Karpas-422 (cell line): ENCODE results near the gene PROZ. TPM values are rescaled to one million over a fixed set of nuclear protein-coding genes. Genes with fewer than 3 reads are reported as not detected.

Source experiments
- DNase-seq: peaks from one replicate; pipeline ENCODE4 v3.0.0-alpha.2; 2015
- H2AFZ ChIP-seq: fragments of 200-600 bp; sonication (generic); 2 replicates; pipeline ENCODE4 v1.6.1; 2014; ENCODE audit warnings: antibody characterized with exemption, low read length, mixed read lengths
- H3K27ac ChIP-seq: fragments of 200-600 bp; sonication (generic); 2 replicates; pipeline ENCODE4 v1.5.1; 2014; ENCODE audit warnings: mild to moderate bottlenecking, low read length, moderate library complexity
- H3K27me3 ChIP-seq: fragments of 200-600 bp; sonication (generic); 2 replicates; pipeline ENCODE4 v1.6.1; 2014; ENCODE audit warnings: low read length, mixed read lengths
- H3K36me3 ChIP-seq: fragments of 200-600 bp; sonication (generic); 2 replicates; pipeline ENCODE4 v1.6.1; 2014; ENCODE audit warnings: low read length, mixed read lengths; ENCODE audit not compliant: insufficient read depth
- H3K4me1 ChIP-seq: fragments of 200-600 bp; sonication (generic); 2 replicates; pipeline ENCODE4 v1.6.1; 2014; ENCODE audit warnings: mild to moderate bottlenecking, low read length, mixed read lengths
- H3K4me2 ChIP-seq: fragments of 200-600 bp; sonication (generic); 2 replicates; pipeline ENCODE4 v1.6.1; 2014; ENCODE audit warnings: low read length, low read depth, mild to moderate bottlenecking; ENCODE audit not compliant: poor library complexity, severe bottlenecking
- H3K4me3 ChIP-seq: fragments of 200-600 bp; sonication (generic); 2 replicates; pipeline ENCODE4 v1.5.1; 2014; ENCODE audit warnings: mild to moderate bottlenecking, antibody characterized with exemption, low read length, mixed read lengths
- H3K79me2 ChIP-seq: fragments of 200-600 bp; sonication (generic); 2 replicates; pipeline ENCODE4 v1.6.1; 2014; ENCODE audit warnings: mild to moderate bottlenecking, low read length, mixed read lengths
- H3K9ac ChIP-seq: fragments of 200-600 bp; sonication (generic); 2 replicates; pipeline ENCODE4 v1.6.0; 2014; ENCODE audit warnings: low read length
- H3K9me2 ChIP-seq: fragments of 200-600 bp; sonication (generic), shearing (Covaris generic); replicated peaks from 2 replicates; pipeline ENCODE4 v1.6.0; 2014; ENCODE audit warnings: mild to moderate bottlenecking, low read length, moderate library complexity; ENCODE audit not compliant: insufficient read depth
- H3K9me3 ChIP-seq: fragments of 300-700, 200-600 bp; sonication (generic); 2 replicates; pipeline ENCODE4 v1.6.1; 2014; ENCODE audit warnings: low read length, mixed read lengths
- H4K20me1 ChIP-seq: fragments of 200-600 bp; sonication (generic); 2 replicates; pipeline ENCODE4 v1.6.1; 2014; ENCODE audit warnings: mild to moderate bottlenecking, antibody characterized with exemption, low read length, low read depth; ENCODE audit not compliant: insufficient read depth
- total RNA-seq: library from RNA; depleted of rRNA; stranded (reverse); fragments of >200 nt; shearing (Covaris generic); gene quantifications from 2 replicates; pipeline ENCODE4 v1.2.3, GENCODE V29; 2014; ENCODE audit warnings: low replicate concordance

The PROZ gene
- total RNA-seq, 1 experiment from 2014 or later: not detected

DNA sequence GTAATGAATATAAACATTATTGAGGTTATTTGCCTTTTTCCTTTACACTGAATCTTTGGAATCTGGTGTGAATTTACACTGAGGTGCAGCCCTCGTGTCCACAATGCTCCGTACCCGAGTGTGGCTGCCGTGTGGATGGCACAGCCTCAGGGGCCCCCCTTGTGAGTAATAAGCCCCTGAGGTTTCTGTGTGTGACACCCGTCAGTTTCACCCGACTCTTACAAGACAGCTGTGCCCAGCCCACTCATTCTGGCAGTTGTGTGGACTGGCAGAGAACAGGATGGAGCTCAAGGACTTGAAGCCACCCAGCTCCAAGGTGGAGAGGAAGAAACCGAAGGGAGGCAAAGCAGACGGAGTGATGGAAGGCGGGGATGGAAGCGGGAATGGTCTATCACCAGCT, 7.8 kb downstream of the PROZ start:
- no peaks in the 10 kb centered on the region for H3K9me2 ChIP-seq
- peaks cover 8% of the 10 kb centered on the region for H3K4me1 ChIP-seq
- no peaks in the 10 kb centered on the region for H4K20me1 ChIP-seq
- no peak for DNase-seq
- H3K9ac ChIP-seq: no peak overlapping the region
- no peak overlapping the region for H3K4me2 ChIP-seq
- H3K27ac ChIP-seq: no peak overlapping the region
- no peaks in the 10 kb centered on the region for H3K27me3 ChIP-seq
- H3K79me2 ChIP-seq: no peaks in the 10 kb centered on the region
- H3K9me3 ChIP-seq: no peaks in the 10 kb centered on the region
- peaks cover 17% of the 10 kb centered on the region for H3K36me3 ChIP-seq
- no peak overlapping the region for H2AFZ ChIP-seq
- H3K4me3 ChIP-seq: no peak overlapping the region

DNA sequence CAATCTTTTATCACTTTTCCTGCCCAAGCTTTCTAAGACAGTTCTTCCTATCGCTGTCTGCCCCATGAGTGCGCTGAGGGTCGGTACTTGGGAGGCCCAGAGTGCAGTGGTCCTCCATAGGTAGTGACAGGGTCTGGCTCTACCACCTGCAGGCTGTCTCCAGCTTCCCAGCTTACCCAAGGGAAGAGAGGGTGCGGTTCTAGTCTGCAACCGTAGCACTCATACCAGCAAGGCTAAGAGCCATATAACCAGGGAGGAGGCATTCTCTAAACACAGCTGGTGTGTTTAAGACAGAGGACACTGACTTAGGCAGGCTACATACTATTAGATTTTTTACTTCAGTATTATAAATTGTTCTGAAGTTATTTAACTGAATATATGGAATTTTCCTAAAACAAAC, 8.2 kb downstream of the PROZ start:
- peaks cover 8% of the 10 kb centered on the region for H3K4me1 ChIP-seq
- no peak overlapping the region for H3K4me3 ChIP-seq
- H3K27me3 ChIP-seq: no peaks in the 10 kb centered on the region
- H4K20me1 ChIP-seq: no peaks in the 10 kb centered on the region
- peaks cover 17% of the 10 kb centered on the region for H3K36me3 ChIP-seq
- no peak overlapping the region for H3K9ac ChIP-seq
- no peaks in the 10 kb centered on the region for H3K79me2 ChIP-seq
- H3K9me2 ChIP-seq: no peaks in the 10 kb centered on the region
- DNase-seq: no peak
- no peak overlapping the region for H2AFZ ChIP-seq
- no peaks in the 10 kb centered on the region for H3K9me3 ChIP-seq
- no peak overlapping the region for H3K4me2 ChIP-seq
- H3K27ac ChIP-seq: no peak overlapping the region

DNA sequence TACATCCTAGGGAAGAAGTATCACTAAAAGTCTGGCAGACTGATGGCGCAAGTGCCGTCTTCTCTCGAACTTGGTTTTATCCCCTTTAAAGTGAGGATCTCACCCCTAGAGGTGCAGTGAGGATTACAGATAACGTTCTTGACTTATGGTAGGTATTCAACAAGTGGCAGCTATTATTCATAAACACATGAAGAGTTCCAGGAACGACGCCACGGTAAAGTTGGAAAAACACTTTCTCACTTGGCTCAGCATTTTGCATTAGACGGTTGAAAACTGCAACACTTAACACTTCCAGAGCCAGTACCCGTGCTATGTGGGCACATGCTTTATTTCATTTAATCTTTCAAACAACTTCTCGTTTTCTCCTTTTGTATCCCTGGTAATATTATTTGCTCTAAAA, 8.7 kb downstream of the PROZ start:
- Histone ChIP-seq H3K4me3 (no peak overlapping the region), H3K9ac (no peak overlapping the region), H4K20me1 (no peaks in the 10 kb centered on the region), H3K36me3 (peaks cover 17% of the 10 kb centered on the region), H3K79me2 (no peaks in the 10 kb centered on the region), H3K9me2 (no peaks in the 10 kb centered on the region), H3K4me1 (peaks cover 8% of the 10 kb centered on the region), H3K27me3 (no peaks in the 10 kb centered on the region), H3K4me2 (no peak overlapping the region), H2AFZ (no peak overlapping the region), H3K9me3 (no peaks in the 10 kb centered on the region), H3K27ac (no peak overlapping the region)
- no peak for DNase-seq

DNA sequence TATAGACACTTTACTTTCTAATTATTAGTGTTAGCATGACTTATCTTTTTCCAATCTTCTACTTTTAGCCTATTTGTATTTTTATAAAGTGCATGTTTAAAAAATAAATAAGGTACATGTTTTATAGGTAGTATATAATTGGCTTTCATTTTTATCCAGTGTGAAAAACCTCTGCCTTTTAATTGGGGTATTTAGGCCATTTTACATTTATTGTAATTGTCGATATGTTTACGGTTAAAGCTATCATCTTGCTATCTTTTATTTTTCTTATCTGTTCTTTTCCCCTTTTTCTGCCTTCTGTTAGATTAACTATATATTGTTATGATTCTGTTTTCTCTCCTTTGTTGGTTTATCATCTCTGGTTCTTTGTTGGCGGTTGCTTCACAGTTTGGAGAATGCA, 9.1 kb downstream of the PROZ start:
- Histone ChIP-seq H3K36me3 (peaks cover 17% of the 10 kb centered on the region), H3K4me2 (no peak overlapping the region), H3K9me2 (no peaks in the 10 kb centered on the region), H3K27ac (no peak overlapping the region), H3K4me3 (no peak overlapping the region), H3K9ac (no peak overlapping the region), H3K4me1 (peaks cover 8% of the 10 kb centered on the region), H3K9me3 (no peaks in the 10 kb centered on the region), H3K27me3 (no peaks in the 10 kb centered on the region), H2AFZ (no peak overlapping the region), H4K20me1 (no peaks in the 10 kb centered on the region), H3K79me2 (no peaks in the 10 kb centered on the region)
- no peak for DNase-seq

DNA sequence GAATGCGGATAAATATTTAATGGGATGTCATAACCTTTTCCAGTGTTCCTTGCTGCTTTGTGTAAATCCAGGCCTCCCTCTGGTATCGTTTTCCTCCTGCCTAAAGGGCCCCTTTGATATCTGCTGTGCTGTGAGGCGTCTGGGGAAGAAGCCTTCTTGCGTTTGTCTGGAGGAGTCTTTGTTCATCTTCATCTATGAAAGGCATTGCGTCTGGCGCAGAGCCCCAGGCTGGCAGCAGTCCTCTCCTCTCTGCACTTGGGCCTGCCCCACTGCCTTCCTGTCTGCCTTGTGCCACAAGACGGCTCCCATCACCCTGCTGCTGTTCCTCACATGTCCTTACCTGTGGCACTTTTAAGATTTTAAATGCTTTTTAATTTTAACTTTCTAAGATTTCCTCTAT, 9.8 kb downstream of the PROZ start:
- H4K20me1 ChIP-seq: no peaks in the 10 kb centered on the region
- no peaks in the 10 kb centered on the region for H3K27me3 ChIP-seq
- no peak overlapping the region for H2AFZ ChIP-seq
- H3K9ac ChIP-seq: no peak overlapping the region
- no peaks in the 10 kb centered on the region for H3K9me2 ChIP-seq
- H3K27ac ChIP-seq: no peak overlapping the region
- peaks cover 17% of the 10 kb centered on the region for H3K36me3 ChIP-seq
- no peaks in the 10 kb centered on the region for H3K9me3 ChIP-seq
- no peak overlapping the region for H3K4me3 ChIP-seq
- H3K4me2 ChIP-seq: no peak overlapping the region
- H3K79me2 ChIP-seq: no peaks in the 10 kb centered on the region
- peaks cover 2% of the 10 kb centered on the region for H3K4me1 ChIP-seq
- DNase-seq: no peak

DNA sequence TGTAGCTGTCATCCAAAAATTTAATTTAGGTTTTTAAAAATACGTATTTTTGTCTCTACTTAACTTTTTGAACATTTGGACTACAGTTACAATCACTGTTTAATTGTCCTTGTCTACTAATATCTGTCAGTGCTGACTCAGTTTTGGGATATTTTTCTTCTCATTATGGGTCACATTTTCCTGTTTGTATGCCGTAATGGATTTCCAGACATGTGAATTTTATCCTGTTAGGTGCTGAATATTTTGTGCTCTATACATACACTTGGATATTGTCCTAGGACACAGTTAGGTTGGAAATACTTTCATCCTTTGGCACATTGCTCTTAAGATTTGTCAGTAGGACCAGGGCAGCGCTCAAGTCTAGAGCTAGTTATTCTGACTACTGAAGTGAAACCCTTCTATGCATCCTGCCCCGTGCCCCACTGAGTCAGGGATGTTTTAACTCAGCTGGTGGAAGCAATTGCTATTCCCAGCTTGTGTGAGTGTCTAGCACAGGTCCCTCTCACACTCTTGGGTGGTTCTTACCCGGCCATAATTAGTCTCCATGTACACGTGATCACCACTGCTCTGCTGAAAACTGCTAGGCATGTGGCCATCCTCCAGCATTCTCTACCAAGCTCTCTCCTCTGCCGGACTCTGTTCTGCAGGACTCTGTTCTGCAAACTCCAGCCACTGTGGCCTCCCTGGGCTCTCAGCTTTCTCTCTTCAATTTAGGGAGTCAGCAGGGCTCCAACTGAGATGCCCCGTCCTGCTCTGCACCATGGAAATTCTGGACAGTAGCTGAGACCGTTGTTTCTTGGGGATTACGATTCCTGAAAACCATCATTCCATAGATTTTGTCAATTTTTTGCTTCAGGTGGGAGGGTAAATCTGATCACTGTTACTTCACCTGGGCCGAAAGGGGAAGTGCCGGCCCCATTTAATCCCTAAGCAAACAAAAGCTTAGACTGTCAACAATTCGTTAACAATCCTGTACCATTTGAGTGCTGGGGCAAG, 11.1 kb downstream of the PROZ start:
- Histone ChIP-seq H3K4me2 (no peak overlapping the region), H3K4me1 (no peaks in the 10 kb centered on the region), H3K36me3 (peaks cover 17% of the 10 kb centered on the region), H4K20me1 (no peaks in the 10 kb centered on the region), H3K27ac (no peak overlapping the region), H3K27me3 (no peaks in the 10 kb centered on the region), H3K79me2 (no peaks in the 10 kb centered on the region), H3K4me3 (no peak overlapping the region), H3K9me3 (no peaks in the 10 kb centered on the region), H2AFZ (no peak overlapping the region), H3K9me2 (no peaks in the 10 kb centered on the region), H3K9ac (no peak overlapping the region)
- DNase-seq: no peak

DNA sequence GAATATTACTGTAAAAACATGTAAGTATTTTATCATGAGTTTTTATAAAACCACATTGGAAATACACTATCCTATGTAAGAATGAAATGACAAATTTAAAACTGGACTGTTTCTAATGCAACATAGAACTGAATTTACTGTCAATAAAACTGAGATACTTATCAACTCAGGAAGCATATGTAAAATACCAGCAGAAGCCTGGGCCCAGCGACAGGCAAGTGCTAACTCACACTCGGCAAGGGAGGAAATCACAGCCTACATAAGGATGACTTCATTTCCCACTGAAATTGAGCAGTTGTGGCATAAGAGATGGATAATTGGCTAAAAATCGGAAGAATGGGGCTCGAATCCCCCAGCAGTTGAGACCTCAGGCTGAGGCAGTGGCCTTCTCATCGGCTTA, 12.1 kb downstream of the PROZ start:
- Histone ChIP-seq H3K4me2 (no peak overlapping the region), H3K36me3 (peaks cover 21% of the 10 kb centered on the region), H3K27ac (no peak overlapping the region), H3K9me2 (no peaks in the 10 kb centered on the region), H4K20me1 (no peaks in the 10 kb centered on the region), H3K4me3 (no peak overlapping the region), H2AFZ (no peak overlapping the region), H3K27me3 (no peaks in the 10 kb centered on the region), H3K9me3 (no peaks in the 10 kb centered on the region), H3K9ac (no peak overlapping the region), H3K4me1 (no peaks in the 10 kb centered on the region), H3K79me2 (no peaks in the 10 kb centered on the region)
- DNase-seq: no peak

DNA sequence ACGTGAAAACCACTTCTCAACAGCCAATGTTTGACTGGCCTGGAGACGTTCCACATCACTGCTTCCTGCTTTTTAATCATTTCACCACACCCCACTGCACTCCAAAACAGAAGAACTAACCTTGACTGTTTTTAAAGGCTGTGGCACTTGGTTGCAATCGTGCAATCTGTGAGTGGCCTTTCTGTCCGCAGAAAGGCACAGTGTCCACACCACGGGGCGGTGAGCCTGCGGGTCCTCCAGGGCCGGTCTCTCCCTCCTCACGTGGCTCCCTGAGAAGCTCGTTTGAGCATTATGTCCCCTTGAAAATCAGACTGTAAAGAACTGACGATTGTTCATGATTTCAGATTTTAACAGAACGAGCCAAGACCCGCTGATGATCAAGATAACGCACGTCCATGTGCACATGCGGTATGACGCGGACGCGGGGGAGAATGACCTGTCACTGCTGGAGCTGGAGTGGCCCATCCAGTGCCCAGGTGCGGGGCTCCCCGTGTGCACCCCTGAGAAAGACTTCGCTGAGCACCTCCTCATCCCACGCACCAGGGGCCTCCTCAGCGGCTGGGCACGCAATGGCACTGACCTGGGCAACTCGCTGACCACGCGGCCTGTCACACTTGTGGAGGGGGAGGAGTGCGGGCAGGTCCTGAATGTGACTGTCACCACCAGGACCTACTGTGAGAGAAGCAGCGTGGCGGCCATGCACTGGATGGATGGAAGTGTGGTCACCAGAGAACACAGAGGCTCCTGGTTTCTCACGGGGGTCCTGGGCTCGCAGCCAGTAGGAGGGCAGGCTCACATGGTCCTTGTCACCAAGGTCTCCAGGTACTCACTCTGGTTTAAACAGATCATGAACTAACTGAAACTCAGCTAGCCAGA, 13.0 kb downstream of the PROZ start:
- Histone ChIP-seq H3K27me3 (no peaks in the 10 kb centered on the region), H4K20me1 (no peaks in the 10 kb centered on the region), H3K27ac (no peak overlapping the region), H3K9ac (no peak overlapping the region), H3K4me3 (no peak overlapping the region), H3K4me1 (no peaks in the 10 kb centered on the region), H3K79me2 (no peaks in the 10 kb centered on the region), H3K9me3 (no peaks in the 10 kb centered on the region), H3K4me2 (no peak overlapping the region), H2AFZ (no peak overlapping the region), H3K9me2 (no peaks in the 10 kb centered on the region), H3K36me3 (peaks cover 23% of the 10 kb centered on the region)
- DNase-seq: no peak
